Upper lobe of left lung (tissue), 4 donors: Measurements from ENCODE around the gene DND1.

Source experiments
- POLR2A ChIP-seq, 4 donors: fragments of 450-650 bp; IDR thresholded peaks; one replicate each; pipeline ENCODE4 v1.5.1; 2016 to 2017; ENCODE audit warnings: antibody characterized with exemption in 4 of 4, mild to moderate bottlenecking in 2 of 4
- POLR2AphosphoS5 ChIP-seq, 2 donors: sonication (generic); formaldehyde crosslinking; IDR thresholded peaks; one replicate each; pipeline ENCODE4 v1.5.1; 2017; ENCODE audit warnings: antibody characterized with exemption in 2 of 2
- TF ChIP-seq, protein P1 (sequence below), 6 experiments: fragments of 450-650 bp in 4 of 6; fragments of 200-600 bp in 2 of 6; sonication (generic) in 2 of 6; IDR thresholded peaks; one replicate each; pipeline ENCODE4 v1.5.1; 2016 to 2019; ENCODE audit warnings: antibody characterized with exemption in 6 of 6

DNA sequence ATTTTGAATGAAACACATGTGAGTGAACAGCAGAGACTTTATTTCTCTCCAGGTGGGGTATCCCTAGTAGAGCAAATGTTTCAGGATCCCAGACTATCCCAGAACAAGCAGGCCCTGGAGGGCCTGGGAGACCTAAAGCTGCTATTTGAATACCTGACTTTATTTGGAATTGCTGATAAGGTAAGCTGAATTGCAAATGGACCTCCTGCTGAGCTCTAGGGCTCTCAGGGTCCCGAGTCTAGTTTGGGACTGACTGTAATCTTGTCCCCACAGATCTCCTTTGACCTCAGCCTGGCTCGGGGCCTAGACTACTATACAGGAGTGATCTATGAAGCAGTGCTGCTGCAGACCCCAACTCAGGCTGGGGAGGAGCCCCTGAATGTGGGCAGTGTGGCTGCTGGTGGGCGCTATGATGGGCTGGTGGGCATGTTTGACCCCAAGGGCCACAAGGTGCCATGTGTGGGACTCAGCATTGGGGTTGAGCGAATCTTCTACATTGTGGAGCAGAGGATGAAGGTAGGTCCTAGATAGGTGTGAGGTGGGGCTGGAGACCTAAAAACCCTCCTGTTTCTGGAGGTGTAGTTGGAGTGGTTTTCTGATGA lies 23.6 kb upstream of the DND1 start:
- TF ChIP-seq POLR2A (IDR thresholded peaks at IDR 0.05) (no peak), POLR2AphosphoS5 (IDR thresholded peaks at IDR 0.05) (no peak)
- TF ChIP-seq, protein P1, sequence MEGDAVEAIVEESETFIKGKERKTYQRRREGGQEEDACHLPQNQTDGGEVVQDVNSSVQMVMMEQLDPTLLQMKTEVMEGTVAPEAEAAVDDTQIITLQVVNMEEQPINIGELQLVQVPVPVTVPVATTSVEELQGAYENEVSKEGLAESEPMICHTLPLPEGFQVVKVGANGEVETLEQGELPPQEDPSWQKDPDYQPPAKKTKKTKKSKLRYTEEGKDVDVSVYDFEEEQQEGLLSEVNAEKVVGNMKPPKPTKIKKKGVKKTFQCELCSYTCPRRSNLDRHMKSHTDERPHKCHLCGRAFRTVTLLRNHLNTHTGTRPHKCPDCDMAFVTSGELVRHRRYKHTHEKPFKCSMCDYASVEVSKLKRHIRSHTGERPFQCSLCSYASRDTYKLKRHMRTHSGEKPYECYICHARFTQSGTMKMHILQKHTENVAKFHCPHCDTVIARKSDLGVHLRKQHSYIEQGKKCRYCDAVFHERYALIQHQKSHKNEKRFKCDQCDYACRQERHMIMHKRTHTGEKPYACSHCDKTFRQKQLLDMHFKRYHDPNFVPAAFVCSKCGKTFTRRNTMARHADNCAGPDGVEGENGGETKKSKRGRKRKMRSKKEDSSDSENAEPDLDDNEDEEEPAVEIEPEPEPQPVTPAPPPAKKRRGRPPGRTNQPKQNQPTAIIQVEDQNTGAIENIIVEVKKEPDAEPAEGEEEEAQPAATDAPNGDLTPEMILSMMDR (IDR thresholded peaks at IDR 0.05): no peak
